HepG2 (cell line): ENCODE measurements around the gene PIGC. TPM values are rescaled to one million over a fixed set of nuclear protein-coding genes. Genes with fewer than 3 reads are reported as not detected.

Experiments used
- EED ChIP-seq: sonication (generic); formaldehyde crosslinking; IDR thresholded peaks from 2 replicates; pipeline ENCODE4 v1.5.0; 2020; ENCODE audit warnings: mild to moderate bottlenecking, missing genetic modification reagents
- ELF1 ChIP-seq: sonication (generic); formaldehyde crosslinking; IDR thresholded peaks from 2 replicates; pipeline ENCODE4 v1.4.0; 2020; ENCODE audit warnings: missing genetic modification reagents
- IKZF1 ChIP-seq: fragments of 450-650 bp; IDR thresholded peaks from 2 replicates; pipeline ENCODE4 v1.7.1; 2016
- JARID2 ChIP-seq: sonication (generic); formaldehyde crosslinking; IDR thresholded peaks from 2 replicates; pipeline ENCODE4 v1.8.1; 2023; ENCODE audit warnings: missing genetic modification reagents, inconsistent platforms; ENCODE audit not compliant: insufficient replicate concordance
- MAFG ChIP-seq: sonication (generic); formaldehyde crosslinking; IDR thresholded peaks from 2 replicates; pipeline ENCODE4 v1.5.1; 2020; ENCODE audit warnings: mild to moderate bottlenecking, missing genetic modification reagents
- NR2F6 ChIP-seq, 2 experiments: IDR thresholded peaks; 2 replicates each; pipeline ENCODE4 v1.6.1; 2016; ENCODE audit warnings: antibody characterized with exemption in 1 of 2, mild to moderate bottlenecking in 1 of 2
- RNF219 ChIP-seq: sonication (generic); formaldehyde crosslinking; IDR thresholded peaks from 2 replicates; pipeline ENCODE4 v1.5.0; 2020; ENCODE audit warnings: mild to moderate bottlenecking, missing genetic modification reagents
- SMC3 ChIP-seq: IDR thresholded peaks from 2 replicates; pipeline ENCODE4 v1.6.1; 2011; ENCODE audit warnings: low read length, improper control_type of control experiment
- SNAI1 ChIP-seq: sonication (generic); formaldehyde crosslinking; IDR thresholded peaks from 2 replicates; pipeline ENCODE4 v1.5.0; 2020; ENCODE audit warnings: mild to moderate bottlenecking, missing genetic modification reagents, borderline replicate concordance
- TFE3 ChIP-seq: IDR thresholded peaks from 2 replicates; pipeline ENCODE4 v1.6.1; 2016
- YY1 ChIP-seq: IDR thresholded peaks from 2 replicates; pipeline ENCODE4 v1.6.1; 2011; ENCODE audit warnings: low read length, low read depth, moderate library complexity, mild to moderate bottlenecking; ENCODE audit not compliant: insufficient read depth, insufficient replicate concordance
- ZNF235 ChIP-seq: sonication (generic); formaldehyde crosslinking; IDR thresholded peaks from 2 replicates; pipeline ENCODE4 v1.8.1; 2023; ENCODE audit warnings: mild to moderate bottlenecking, missing genetic modification reagents, borderline replicate concordance
- ZNF430 ChIP-seq: sonication (generic); formaldehyde crosslinking; IDR thresholded peaks from 2 replicates; pipeline ENCODE4 v1.9.0; 2021; ENCODE audit warnings: mild to moderate bottlenecking, missing genetic modification reagents
- ZNF496 ChIP-seq: sonication (generic); formaldehyde crosslinking; IDR thresholded peaks from 2 replicates; pipeline ENCODE4 v1.8.1; 2023; ENCODE audit warnings: mild to moderate bottlenecking, moderate library complexity, missing genetic modification reagents; ENCODE audit not compliant: insufficient replicate concordance
- ZNF550 ChIP-seq: sonication (generic); formaldehyde crosslinking; IDR thresholded peaks from 2 replicates; pipeline ENCODE4 v1.4.0; 2020; ENCODE audit warnings: mild to moderate bottlenecking, missing genetic modification reagents, borderline replicate concordance
- ZNF564 ChIP-seq: sonication (generic); formaldehyde crosslinking; IDR thresholded peaks from 2 replicates; pipeline ENCODE4 v1.8.1; 2023; ENCODE audit warnings: mild to moderate bottlenecking, missing genetic modification reagents
- ZNF652 ChIP-seq: IDR thresholded peaks from 2 replicates; pipeline ENCODE4 v1.6.1; 2016; ENCODE audit warnings: low read depth, borderline replicate concordance
- ZNF75D ChIP-seq: sonication (generic); formaldehyde crosslinking; IDR thresholded peaks from 2 replicates; pipeline ENCODE4 v1.8.1; 2023; ENCODE audit warnings: missing genetic modification reagents, mild to moderate bottlenecking, borderline replicate concordance
- ZNF891 ChIP-seq: sonication (generic); formaldehyde crosslinking; IDR thresholded peaks from 2 replicates; pipeline ENCODE4 v1.5.0; 2020; ENCODE audit warnings: mild to moderate bottlenecking, missing genetic modification reagents
- polyA plus RNA-seq, 8 experiments: library from polyadenylated mRNA; depleted of rRNA in 3 of 8; stranded (reverse) in 7 of 8; unstranded in 1 of 8; fragments of >200 nt; fragmentation: Illumina TruSeq in 4 of 8; extraction: Trizol in 4 of 8; gene quantifications; 2 replicates each; pipeline versions ENCODE4 v1.2.1 to v1.2.3, GENCODE V29; 2011 to 2016; ENCODE audit warnings: low read depth in 4 of 8, missing spikeins in 1 of 8, mixed read lengths in 1 of 8; ENCODE audit not compliant: insufficient read depth in 1 of 8
- total RNA-seq, 5 experiments: library from RNA; depleted of rRNA; stranded (reverse); fragments of >200 nt; fragmentation: Illumina TruSeq; extraction: Trizol; gene quantifications; 2 replicates each; pipeline ENCODE4 v1.2.3, GENCODE V29; 2016; ENCODE audit warnings: low read depth in 1 of 5
- TF ChIP-seq, protein P1 (sequence below): sonication (generic); formaldehyde crosslinking; IDR thresholded peaks from 2 replicates; pipeline ENCODE4 v1.4.0; 2020; ENCODE audit warnings: mild to moderate bottlenecking, missing genetic modification reagents
- TF ChIP-seq, protein P2 (sequence below): sonication (generic); formaldehyde crosslinking; IDR thresholded peaks from 2 replicates; pipeline ENCODE4 v1.5.0; 2020; ENCODE audit warnings: missing genetic modification reagents, mild to moderate bottlenecking, borderline replicate concordance
- TF ChIP-seq, protein P3 (sequence below): sonication (generic); formaldehyde crosslinking; IDR thresholded peaks from 2 replicates; pipeline ENCODE4 v1.8.0; 2022; ENCODE audit warnings: missing genetic modification reagents, mild to moderate bottlenecking, borderline replicate concordance

PIGC gene
- total and polyA plus RNA-seq, 2 of the 13 experiments (the other 11 are each of a cell fraction or from before 2014, with no cell fraction given) = 26.7 to 29.5 TPM

GRCh38 chr1:172443666-172444453 lies at the start of gene PIGC (continued):
- TF ChIP-seq ZNF496 (CRISPR knock-in tag) (no peak), JARID2 (CRISPR knock-in tag) (no peak), ZNF891 (CRISPR knock-in tag) (peak; percentile 68; the same call in 1 of the 2 replicates), NR2F6 (IDR thresholded peaks at IDR 0.05) (no peak), NR2F6 (CRISPR knock-in tag; IDR thresholded peaks at IDR 0.05) (peak; percentile 31; the same call in 1 of the 2 replicates), ZNF75D (CRISPR knock-in tag) (no peak), ZNF235 (CRISPR knock-in tag) (peak; percentile 50; the same call in 1 of the 2 replicates), ZNF652 (CRISPR knock-in tag) (peak; percentile 37; the same call in 1 of the 2 replicates), ZNF550 (CRISPR knock-in tag) (peak; percentile 60; the same call in 1 of the 2 replicates), SNAI1 (CRISPR knock-in tag) (no peak), ELF1 (CRISPR knock-in tag) (peak; percentile 99), TFE3 (CRISPR knock-in tag) (peak; percentile 58; the same call in 1 of the 2 replicates), SMC3 (peak; percentile 53), RNF219 (CRISPR knock-in tag) (no peak), MAFG (no peak), IKZF1 (no peak), ZNF564 (CRISPR knock-in tag) (0 out of 2 replicates have a peak, but pooled peaks have one; percentile 69), YY1 (peak; percentile 66), ZNF430 (peak; percentile 89), EED (0 out of 2 replicates have a peak, but pooled peaks have one; percentile 74)
- TF ChIP-seq, protein P1, sequence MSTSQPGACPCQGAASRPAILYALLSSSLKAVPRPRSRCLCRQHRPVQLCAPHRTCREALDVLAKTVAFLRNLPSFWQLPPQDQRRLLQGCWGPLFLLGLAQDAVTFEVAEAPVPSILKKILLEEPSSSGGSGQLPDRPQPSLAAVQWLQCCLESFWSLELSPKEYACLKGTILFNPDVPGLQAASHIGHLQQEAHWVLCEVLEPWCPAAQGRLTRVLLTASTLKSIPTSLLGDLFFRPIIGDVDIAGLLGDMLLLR (CRISPR knock-in tag) = peak; percentile 70
- TF ChIP-seq, protein P2, sequence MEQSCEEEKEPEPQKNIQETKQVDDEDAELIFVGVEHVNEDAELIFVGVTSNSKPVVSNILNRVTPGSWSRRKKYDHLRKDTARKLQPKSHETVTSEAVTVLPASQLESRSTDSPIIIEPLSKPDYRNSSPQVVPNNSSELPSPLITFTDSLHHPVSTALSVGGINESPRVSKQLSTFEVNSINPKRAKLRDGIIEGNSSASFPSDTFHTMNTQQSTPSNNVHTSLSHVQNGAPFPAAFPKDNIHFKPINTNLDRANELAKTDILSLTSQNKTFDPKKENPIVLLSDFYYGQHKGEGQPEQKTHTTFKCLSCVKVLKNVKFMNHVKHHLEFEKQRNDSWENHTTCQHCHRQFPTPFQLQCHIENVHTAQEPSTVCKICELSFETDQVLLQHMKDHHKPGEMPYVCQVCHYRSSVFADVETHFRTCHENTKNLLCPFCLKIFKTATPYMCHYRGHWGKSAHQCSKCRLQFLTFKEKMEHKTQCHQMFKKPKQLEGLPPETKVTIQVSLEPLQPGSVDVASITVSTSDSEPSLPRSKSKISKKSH (CRISPR knock-in tag) = peak; percentile 87; the same call in 1 of the 2 replicates
- TF ChIP-seq, protein P3, sequence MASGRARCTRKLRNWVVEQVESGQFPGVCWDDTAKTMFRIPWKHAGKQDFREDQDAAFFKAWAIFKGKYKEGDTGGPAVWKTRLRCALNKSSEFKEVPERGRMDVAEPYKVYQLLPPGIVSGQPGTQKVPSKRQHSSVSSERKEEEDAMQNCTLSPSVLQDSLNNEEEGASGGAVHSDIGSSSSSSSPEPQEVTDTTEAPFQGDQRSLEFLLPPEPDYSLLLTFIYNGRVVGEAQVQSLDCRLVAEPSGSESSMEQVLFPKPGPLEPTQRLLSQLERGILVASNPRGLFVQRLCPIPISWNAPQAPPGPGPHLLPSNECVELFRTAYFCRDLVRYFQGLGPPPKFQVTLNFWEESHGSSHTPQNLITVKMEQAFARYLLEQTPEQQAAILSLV (CRISPR knock-in tag) = peak; percentile 93; the same call in 1 of the 2 replicates
